HG02642 (cell line): ENCODE measurements around the gene CERS6.
"Not testable (repeated sequence)": the region's sequence is repeated elsewhere in the genome, so short reads cannot be mapped to it uniquely, and the experiment has no call there.

Experiments
- ATAC-seq: cut with Tn5 transposase; IDR thresholded peaks from one replicate; pipeline ENCODE4 v1.9.1; 2021; ENCODE audit warnings: mild to moderate bottlenecking; ENCODE audit not compliant: unreplicated experiment, poor library complexity

The CERS6 gene

GRCh38 chr2:168781191-168781817 is 325.2 kb downstream of the CERS6 start:
- ATAC-seq: no peak

GRCh38 chr2:168782271-168782670 is 326.2 kb downstream of the CERS6 start:
- no peak for ATAC-seq

GRCh38 chr2:168784993-168785392 is 328.9 kb downstream of the CERS6 start:
- ATAC-seq: no peak

GRCh38 chr2:168787098-168787781 is 331.2 kb downstream of the CERS6 start:
- no peak for ATAC-seq

- no peak for ATAC-seq
Measured at GRCh38 chr2:168787782-168788376, 331.8 kb downstream of the CERS6 start.

- no peak for ATAC-seq
Measured at GRCh38 chr2:168789776-168790175, 333.7 kb downstream of the CERS6 start.

GRCh38 chr2:168790226-168790902 is 334.3 kb downstream of the CERS6 start:
- no peak for ATAC-seq

- not testable (repeated sequence) for ATAC-seq
Measured at GRCh38 chr2:168791140-168791539, 335.1 kb downstream of the CERS6 start.

GRCh38 chr2:168793596-168793995 is 337.5 kb downstream of the CERS6 start:
- ATAC-seq: no peak

- ATAC-seq: no peak
Measured at GRCh38 chr2:168794968-168795367, 338.9 kb downstream of the CERS6 start.

GRCh38 chr2:168796090-168796577 is 340.1 kb downstream of the CERS6 start:
- no peak for ATAC-seq

GRCh38 chr2:168796583-168797285 is 340.7 kb downstream of the CERS6 start:
- no peak for ATAC-seq

GRCh38 chr2:168797286-168797655 is 341.2 kb downstream of the CERS6 start:
- no peak for ATAC-seq

- ATAC-seq: no peak
Measured at GRCh38 chr2:168798076-168798887, 342.2 kb downstream of the CERS6 start.

GRCh38 chr2:168798888-168799410 is 342.9 kb downstream of the CERS6 start:
- no peak for ATAC-seq

- no peak for ATAC-seq
Measured at GRCh38 chr2:168801471-168801870, 345.4 kb downstream of the CERS6 start.

- ATAC-seq: no peak
Measured at GRCh38 chr2:168801961-168802858, 346.1 kb downstream of the CERS6 start, which contains the start of gene NOSTRIN. Gene NOSTRIN (plus strand): TSS chr2:168802637. CDS start chr2:168802647, 10 bp downstream.
